HG02759 (cell line): ENCODE data around the gene GRIN3B.

Experiments used
- ATAC-seq: cut with Tn5 transposase; IDR thresholded peaks from one replicate; pipeline ENCODE4 v1.9.1; 2021; ENCODE audit warnings: mild to moderate bottlenecking, moderate library complexity; ENCODE audit not compliant: unreplicated experiment

GRIN3B gene

GRCh38 chr19:964116-964520 is 36.1 kb upstream of the GRIN3B start:
- no peak for ATAC-seq

DNA sequence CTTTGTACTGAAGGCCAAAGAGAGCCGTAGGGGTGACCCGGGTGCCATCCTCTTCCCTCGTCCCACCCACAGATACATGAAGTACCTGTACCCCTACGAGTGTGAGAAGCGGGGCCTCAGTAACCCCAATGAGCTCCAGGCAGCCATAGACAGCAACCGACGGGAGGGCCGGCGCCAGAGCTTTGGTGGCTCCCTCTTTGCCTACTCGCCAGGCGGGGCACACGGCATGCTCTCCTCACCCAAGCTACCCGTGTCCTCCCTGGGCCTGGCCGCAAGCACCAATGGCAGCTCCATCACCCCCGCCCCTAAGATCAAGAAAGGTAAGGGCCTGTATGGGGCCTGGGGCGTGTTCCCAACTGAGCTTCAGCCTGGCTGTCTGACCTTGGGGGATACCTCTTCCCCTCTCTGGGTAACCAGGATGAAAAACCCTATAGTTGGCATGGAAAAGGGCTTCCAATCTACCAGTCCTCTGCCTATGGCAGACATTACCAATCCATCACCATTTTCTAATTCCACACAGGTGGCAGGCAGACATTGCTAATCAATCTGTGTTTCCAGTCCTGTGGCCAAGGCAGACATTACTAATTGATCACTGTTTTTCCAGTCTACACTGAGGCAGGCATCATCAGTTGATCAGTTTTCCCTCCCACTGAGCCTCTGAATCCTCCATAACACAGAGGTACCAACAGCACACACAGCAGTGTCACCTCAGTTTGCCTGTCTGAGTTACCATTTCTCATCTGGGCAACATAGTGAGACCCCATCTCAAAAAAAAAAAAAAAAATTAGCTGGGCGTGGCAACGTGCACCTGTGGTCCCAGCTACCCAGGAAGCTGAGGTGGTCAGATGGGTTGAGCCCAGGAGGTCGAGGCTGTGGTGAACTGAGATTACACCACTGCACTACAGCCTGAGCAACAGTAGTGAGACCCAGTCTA is 35.2 kb upstream of the GRIN3B start:
- ATAC-seq = no peak

DNA sequence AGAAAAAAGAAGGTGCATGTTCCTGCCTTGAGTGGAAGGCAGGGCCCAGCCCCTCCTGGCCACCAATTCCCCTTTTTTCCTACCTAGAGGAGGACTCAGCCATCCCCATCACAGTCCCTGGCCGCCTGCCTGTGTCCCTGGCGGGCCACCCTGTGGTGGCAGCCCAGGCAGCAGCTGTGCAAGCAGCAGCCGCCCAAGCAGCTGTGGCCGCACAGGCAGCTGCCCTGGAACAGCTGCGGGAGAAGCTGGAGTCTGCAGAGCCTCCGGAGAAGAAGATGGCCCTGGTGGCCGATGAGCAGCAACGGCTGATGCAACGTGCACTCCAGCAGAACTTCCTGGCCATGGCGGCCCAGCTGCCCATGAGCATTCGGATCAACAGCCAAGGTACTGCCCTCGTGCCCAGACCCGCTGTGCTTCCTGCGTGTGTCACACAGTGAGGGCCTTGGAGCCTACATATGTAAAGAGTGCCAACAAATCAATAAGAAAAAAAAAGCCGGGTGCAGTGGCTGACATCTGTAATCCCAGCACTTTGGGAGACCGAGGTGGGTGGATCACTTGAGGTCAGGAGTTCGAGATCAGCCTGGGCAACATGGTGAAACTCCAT is 33.6 kb upstream of the GRIN3B start:
- no peak for ATAC-seq

GRCh38 chr19:970695-971094 is 29.5 kb upstream of the GRIN3B start:
- ATAC-seq = no peak

DNA sequence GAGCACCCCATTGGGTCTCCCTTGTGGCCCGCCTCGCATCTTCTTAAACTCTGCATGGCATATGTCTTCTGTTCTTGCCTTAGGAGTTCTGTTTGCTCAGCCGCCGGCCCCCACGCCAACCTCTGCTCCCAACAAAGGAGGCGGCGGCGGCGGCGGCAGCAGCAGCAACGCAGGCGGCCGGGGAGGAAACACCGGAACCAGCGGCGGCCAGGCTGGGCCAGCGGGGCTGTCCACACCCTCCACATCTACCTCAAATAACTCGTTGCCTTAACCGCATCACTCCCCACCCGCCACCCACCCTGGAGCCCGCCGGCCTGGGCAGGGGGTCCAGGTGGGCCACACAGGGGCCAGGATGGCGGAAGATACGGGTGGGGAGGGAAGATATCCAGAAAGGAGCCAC is 28.4 kb upstream of the GRIN3B start:
- no peak for ATAC-seq

- ATAC-seq = no peak
These were observed 27.9 kb upstream of the GRIN3B start for GRCh38 chr19:972281-972680.

GRCh38 chr19:973726-974563 is 26.3 kb upstream of the GRIN3B start:
- ATAC-seq = no peak

GRCh38 chr19:974564-975257 is 25.5 kb upstream of the GRIN3B start:
- no peak for ATAC-seq

- ATAC-seq = no peak
These were observed 23.7 kb upstream of the GRIN3B start for GRCh38 chr19:976476-976875.

DNA sequence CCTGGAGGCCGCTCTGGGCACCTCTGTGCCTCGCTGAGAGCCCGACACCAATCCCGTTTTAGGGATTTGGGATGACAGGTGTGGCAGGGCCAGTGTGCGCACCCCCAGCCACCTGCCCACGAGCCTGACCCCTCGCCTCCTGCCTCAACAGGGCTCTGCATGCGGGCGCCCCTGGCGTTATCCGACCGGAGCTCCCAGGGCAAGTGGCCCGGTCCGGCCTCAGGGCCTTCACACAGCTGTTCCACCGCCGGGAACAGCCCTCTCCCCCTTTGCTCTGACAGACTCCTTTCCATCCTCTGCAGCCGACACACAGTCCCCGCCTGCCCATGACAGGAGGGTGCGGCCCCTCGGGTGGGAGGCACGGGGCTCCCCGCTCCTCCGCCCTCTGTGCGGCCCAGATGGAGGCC is 23.2 kb upstream of the GRIN3B start:
- ATAC-seq = no peak

- ATAC-seq = no peak
These were observed 20.9 kb upstream of the GRIN3B start for GRCh38 chr19:979318-979741.

DNA sequence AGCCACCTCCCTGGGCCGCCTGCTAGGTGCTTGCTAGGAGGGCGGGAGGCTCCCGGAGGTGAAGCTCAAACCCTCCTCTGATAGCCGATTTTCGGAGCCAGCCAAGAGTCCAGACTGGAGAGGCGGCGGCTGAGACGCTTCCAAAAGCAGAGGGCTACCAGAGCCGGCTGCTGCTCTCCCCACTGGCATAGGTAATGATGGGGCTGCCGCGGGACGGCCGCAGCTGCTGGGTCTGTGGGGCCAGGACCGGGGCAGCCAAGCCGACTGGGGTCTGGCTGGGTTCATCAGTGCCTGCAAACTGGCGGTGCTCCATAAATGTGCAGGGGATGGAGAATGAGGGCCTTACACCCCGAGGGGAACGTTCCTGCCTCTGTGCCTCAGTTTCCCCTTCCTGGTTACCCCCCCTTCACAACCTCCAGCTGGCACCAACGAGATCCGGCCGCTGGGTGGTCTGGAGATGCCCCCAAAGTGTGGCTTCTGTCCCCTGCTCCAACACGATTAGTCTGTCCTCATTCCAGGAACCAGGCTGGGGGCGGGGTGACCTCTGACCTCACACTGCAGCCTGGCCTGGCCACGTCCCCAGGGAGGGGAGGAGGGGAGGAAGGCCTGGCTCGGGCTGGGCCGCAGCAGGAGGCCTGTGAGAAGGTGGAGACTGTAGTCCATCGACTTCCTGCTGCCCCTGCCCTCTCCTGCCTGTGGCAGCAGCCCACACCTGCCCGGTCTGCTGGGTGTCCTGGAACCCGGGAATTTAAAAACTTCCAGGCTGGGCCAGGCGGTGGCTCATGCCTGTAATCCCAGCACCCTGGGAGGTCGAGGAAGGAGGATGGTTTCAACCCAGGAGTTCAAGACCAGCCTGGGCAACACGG is 19.9 kb upstream of the GRIN3B start:
- ATAC-seq = no peak

- ATAC-seq = peak; percentile 70
These were observed 17.6 kb upstream of the GRIN3B start for GRCh38 chr19:982567-983170.

DNA sequence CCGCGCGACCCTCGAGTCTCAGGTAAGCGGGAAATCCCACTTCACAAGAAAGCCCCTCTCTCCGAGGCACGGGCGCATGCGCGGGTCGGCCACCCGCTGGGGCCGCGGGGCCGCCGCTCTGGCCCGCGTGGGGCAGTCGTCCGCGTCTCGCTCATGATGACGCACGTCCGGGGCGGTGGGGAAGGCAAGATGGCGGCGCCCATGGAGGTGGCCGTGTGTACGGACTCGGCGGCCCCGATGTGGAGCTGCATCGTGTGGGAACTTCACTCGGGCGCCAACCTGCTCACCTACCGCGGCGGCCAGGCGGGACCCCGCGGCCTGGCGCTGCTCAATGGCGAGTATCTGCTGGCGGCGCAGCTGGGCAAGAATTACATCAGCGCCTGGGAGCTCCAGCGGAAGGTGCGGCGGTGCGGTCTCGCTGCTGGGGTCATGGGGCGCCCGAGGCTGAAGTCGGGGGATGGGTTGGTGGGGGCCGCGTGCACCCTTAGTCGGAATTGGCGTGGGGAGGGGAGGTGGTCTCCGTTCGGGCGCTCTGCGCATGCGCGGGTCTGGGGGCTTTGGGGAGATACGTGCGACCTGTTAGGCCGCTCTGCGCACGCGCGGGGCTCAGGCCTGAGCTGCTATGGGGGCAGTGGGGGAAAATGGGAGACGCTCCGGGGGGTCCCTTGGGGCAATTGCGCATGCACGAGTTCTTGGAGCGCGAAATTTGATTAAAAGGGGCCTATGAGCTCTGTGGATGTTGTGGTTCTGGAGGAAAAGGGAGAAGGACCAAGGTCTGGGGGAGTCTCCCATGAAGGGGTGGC is 15.9 kb upstream of the GRIN3B start, which contains the start of gene WDR18:
Gene WDR18, plus strand, starts transcription at position 181 of the 803 bp plus-strand sequence. Its CDS starts 9 bp downstream, at position 190.
- ATAC-seq = peak; percentile 89

- no peak for ATAC-seq
These were observed 14.1 kb upstream of the GRIN3B start for GRCh38 chr19:986083-986482.

GRCh38 chr19:988081-988480 is 12.1 kb upstream of the GRIN3B start:
- ATAC-seq = no peak

- ATAC-seq = no peak
These were observed 11.7 kb upstream of the GRIN3B start for GRCh38 chr19:988510-988909.

DNA sequence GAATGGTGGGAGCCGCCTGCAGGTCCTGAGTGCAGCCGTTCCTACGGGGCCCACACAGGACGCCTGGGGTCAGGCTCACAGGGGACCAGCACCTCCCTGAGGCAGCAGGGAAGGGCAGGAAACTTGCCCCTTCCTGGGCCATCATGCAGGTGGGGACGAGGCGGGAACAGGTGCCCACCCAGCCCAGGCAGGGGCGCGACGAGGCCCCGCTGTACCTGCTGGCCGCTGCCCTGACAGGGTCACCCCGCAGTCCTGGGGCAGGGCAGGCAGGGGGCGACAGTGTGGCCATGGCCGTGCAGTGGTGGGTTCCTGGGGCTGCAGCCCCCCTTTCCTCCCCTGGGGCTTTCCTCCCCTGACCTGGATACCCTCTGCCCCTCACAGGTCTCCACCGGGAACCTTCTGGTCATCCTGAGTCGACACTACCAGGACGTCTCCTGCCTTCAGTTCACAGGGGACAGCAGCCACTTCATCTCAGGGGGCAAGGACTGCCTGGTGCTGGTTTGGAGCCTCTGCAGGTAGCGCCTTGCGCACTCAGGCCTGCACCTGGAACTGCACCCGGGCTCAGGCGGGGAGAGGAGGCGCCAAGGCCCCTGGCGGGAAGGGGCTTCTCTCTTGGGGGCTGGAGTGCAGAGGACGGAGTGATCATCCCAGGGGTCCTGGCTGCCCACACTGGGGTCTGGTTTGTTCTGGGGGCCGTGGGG is 10.7 kb upstream of the GRIN3B start:
- ATAC-seq = no peak
